CD1c-positive myeloid dendritic cell (primary cell): Measurements from ENCODE around the gene FOXR1.
"Not testable (repeated sequence)": the region's sequence is repeated elsewhere in the genome, so short reads cannot be mapped to it uniquely, and the experiment has no call there.

Experiments used
- DNase-seq: peaks from one replicate; pipeline ENCODE4 v3.0.0-alpha.2; 2016; ENCODE audit errors: extremely low spot score

FOXR1 gene

DNA sequence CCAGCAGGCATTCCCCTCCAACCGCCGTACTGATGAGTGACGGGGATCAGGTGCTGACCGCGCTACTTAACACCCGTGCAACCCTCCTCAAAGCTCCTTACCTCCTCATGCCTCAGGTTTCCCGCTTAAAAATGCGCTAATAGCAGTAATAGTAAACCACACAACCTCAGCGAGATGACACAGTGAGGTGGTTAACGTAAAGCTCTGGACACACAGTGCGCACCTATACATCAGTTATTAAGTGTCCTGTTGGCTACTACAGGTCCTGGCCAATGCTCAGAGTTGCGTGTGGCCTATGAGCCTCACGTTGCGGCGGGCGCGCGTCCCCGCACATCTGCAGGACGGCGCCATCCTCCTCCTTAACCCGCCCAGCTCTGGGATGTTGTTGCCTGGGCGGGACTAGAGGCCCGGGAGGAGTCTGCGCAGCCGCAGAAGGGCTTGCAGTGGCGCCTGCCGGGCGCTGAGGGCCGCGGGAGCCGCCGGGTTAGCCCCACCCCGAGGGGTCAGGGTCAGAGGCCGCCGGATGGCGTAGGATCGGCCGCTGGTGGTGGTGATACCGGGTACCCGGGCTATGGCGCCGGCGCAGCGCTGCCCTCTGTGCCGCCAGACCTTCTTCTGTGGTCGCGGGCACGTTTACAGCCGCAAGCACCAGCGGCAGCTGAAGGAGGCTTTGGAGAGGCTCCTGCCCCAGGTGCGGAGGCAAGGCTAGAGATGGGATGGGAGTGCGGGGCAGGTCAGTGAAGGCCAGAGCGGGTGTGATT, 26.2 kb downstream of the FOXR1 start, which contains the start of gene CENATAC:
TSS of gene CENATAC (plus strand) at position 512 of the 761 bp plus-strand sequence. CDS start at position 572, 60 bp downstream.
- DNase-seq, result peak; percentile 98

DNA sequence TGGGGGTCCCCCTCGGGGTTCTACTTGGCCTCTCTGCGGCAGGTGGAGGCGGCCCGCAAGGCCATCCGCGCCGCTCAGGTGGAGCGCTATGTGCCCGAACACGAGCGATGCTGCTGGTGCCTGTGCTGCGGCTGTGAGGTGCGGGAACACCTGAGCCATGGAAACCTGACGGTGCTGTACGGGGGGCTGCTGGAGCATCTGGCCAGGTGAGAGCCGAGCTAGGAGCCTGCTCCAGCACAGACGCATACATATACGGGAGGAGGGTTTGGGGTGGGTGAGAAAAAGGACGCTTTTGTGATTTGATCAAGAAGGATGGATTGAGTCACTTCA, 26.8 kb downstream of the FOXR1 start:
- DNase-seq, result no peak

DNA sequence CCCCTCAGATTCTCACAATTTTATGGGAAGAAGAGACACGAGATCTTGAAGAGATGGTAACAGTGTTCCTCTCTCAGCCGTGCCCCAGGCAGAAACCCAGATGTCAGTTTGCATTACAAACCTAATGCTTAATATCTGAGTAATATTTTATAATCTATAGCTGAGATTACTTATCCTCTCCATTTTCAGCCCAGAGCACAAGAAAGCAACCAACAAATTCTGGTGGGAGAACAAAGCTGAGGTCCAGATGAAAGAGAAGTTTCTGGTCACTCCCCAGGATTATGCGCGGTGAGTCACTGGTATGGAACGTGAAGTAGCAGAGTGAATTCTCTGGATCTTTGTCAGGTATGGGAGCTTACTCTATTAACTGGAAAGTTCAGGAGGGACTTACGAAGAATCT, 27.3 kb downstream of the FOXR1 start:
- no peak for DNase-seq

DNA sequence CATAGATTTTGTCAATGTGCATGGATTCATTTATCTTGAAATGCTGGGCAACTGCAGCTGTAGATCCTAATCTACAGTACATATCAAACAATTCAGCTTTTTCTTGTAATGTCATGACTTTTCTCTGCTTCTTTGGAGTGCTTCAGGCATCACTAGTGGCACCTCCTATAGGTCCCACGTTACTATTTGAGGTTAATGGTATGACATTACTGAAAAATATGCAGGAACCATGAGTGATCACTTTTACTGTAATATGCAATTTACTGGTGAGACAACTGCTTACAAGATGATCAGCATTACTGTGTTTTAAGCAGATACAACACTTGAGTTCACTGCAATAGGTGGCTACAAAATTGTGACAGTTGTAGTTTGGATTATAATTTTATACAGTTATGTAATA, 29.3 kb downstream of the FOXR1 start:
- no peak for DNase-seq

DNA sequence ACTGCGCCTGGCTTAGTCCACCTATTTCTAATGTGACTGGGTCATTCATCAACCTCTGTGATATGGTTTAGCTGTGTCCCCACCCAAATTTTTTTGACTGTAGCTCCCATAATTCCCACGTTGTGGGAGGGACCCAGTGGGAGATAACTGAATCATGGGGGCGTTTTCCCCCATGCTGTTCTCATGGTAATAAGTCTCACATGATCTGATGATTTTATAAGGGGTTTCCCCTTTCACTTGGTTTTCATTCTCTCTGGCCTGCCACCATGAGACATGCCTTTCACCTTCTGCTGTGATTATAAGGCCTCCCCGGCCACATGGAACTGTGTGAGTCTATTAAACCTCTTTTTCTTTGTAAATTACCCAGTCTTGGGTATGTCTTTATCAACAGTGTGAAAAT, 35.1 kb downstream of the FOXR1 start:
- no peak for DNase-seq

DNA sequence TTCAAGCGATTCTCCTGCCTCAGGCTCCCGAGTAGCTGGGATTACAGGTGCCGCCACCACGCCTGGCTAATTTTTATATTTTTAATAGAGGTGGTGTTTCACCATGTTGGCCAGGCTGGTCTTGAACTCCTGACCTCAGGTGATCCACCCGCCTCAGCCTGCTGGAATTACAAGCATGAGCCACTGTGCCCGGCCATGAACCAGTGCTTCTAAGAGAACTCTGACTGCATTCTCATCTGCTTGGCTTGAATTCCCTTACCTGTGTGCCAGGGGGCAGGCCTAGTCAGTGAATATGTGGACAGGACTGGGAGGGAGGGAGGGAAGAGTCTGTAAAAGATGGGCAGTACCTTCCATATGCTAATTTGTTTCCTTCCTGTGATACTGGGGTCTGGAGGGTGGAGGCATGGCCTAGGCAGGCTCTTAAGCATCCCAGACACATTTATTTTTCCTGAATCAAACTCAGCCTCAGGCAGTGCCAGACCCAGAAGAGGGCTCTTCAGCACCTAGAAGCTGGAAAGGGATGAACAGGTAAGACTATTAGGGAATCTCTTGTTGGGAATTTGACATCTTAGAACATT, 40.0 kb downstream of the FOXR1 start:
- DNase-seq, result no peak

DNA sequence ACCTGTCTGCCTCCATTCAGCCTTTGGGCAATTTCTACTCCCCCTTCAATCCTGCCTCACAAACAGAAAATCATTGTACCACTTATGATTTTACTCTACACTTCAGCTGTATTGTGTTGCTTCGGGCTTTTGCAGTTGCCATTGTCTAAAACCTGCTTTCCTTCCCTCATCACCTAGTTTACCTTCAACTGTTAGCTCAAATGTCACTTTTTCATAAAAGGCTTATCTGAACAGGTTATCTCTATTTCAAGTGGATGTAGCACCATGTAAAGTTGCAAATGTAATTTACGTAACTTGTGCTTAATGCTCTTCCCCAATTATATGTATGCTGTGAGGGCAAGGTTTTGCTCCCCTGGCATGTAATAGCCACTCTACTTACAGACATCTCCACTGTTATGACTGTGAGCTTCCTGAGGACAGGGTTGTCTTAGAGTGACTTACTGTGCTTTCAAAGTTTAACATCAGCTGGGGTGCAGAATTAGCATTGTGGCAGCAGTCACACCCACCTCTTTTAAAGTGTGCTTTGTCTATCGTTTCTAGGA, 41.1 kb downstream of the FOXR1 start:
- no peak for DNase-seq

DNA sequence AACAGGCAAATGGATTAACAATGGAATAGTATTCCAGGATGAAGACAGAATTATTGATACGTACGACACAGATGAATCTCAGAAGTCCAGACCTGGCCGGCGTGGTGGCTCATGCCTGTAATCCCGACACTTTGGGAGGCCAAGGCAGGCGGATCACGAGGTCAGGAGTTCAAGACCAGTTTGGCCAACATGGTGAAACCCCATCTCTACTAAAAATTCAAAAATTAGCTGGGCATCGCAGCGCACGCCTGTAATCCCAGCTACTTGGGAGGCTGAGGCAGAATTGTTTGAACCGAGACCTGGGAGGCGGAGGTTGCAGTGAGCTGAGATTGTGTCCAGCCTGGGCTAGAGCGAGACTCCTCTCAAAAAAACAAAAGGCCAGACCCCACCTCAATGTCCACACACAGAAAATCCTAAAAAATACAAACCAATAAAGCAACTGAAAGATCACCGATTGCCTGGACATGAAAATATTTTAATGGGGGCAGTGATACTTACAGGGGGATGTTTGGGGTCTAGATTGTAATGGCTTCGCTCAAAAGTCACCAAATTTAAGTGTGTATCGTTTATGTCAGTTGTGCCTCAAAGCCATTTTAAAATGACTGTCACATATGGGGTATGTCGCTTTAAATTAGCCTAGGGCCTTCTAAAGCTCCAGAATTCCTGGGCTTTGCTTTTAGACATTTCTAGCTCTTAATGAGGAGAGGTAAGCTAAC, 42.8 kb downstream of the FOXR1 start:
- no peak for DNase-seq

DNA sequence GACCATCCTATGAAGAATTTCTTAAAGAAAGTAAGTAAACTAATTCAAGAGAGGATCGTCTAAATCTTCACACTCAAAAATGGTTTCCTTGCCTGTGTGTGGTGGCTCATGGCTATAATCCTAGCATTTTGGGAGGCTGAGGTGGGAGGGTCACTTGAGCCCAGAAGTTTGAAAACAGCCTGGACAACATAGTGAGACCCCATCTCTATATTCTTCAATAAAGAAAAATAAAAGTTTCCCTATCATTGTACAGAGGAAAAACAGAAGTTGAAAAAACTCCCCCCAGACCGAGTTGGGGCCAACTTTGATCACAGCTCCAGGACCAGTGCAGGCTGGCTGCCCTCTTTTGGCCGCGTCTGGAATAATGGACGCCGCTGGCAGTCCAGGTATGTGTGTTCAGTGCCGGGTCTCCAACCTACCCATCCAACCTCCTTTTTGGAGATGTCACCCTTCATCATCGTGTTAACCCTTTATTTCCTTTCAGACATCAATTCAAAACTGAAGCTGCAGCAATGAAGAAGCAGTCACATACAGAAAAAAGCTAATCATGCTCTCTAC, 43.6 kb downstream of the FOXR1 start:
- DNase-seq, result no peak

DNA sequence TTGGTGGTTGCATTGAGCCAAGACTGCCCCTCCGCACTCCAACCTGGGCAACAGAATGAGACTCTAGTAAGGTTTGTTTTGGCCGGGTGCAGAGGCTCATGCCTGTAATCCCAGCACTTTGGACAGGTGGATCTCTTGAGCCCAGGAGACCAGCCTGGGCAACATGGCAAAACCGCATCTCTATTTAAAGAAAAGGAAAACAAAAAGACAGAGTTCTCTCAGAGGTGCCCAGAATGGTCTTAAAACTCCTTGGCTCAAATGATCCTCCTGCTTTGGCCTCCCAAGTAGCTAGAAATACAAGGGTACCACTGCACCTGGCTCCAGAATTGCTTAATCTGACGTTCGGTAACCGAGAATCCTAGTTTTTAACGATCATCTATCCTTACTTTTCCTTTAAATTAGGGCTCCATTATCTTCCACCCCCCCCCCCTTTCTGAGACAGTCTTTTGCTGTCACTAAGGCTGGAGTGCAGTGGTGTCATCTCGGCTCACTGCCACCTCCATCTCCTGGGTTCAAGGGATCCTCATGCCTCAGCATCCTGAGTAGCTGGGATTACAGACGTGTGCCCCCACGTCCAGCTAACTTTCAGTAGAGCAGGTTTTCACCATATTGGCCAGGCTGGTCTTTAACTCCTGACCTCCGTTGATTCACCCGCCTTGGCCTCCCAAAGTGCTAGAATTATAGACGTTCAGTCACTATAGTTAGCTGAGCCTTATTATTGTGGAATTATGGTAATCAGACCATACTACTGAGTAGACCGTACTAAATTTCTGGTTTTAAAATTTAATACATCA, 44.9 kb downstream of the FOXR1 start:
- DNase-seq, result no peak

DNA sequence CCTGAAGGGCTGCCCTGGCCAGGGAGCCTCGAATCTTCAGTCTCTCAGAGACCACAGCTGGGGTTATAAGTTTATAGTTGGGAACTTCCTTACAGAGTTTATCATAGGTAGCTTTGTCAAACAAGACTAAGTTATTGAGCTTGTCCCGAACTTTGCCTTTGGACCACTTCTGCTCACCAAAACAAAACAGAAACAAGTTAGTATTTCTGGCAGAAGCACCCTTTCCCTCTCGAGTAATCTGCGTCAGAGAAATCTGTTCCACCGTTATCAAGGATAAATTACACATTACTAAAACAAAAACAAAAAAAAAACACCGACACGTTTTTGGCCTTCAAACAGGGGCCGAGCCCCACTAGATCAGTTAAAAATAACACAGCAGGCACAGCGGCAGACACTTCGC, 45.8 kb downstream of the FOXR1 start:
- not testable (repeated sequence) for DNase-seq

DNA sequence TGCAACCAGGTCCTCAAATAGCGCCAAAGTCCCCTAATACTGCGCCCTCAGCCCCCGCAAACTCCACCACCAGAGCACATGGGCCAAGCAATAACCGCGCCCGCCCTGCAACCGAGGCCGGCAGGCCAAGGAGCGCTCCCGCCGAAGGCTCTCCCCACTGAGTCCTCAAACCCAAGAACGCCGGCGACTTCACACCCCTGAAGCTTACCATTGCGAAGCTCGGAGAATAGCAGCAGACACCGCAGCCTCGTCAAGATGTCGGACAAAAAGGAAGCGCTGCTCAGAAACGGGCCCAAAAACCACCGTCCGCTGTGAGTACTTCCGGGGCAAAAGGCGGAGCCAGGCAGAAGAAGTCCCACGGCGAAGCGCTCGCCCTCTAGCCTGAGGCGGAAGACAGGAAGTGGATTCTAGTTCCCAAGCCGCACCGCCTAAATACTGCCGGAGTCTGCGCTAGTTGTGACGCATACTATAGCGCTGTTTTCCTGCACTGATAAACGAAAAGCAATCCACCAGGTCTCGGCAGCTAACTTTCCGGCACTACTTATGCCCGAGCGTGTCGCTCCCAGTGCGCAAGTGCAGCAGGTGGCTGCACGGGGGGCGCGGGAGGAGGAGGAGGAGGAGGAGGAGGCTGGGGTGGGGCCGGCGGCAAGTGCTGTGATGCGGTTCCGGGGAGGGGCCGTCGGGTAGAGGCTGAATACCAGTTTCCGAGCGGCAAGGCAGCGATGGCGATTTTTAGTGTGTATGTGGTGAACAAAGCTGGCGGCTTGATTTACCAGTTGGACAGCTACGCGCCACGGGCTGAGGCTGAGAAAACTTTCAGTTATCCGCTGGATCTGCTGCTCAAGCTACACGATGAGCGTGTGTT, 46.7 kb downstream of the FOXR1 start, which contains the start of the genes RPS25 and TRAPPC4:
TSS of gene RPS25 (minus strand) at position 270 of the 865 bp plus-strand sequence. CDS start at position 211, 59 bp downstream.
TSS of gene TRAPPC4 (plus strand) at position 693 of the 865 bp plus-strand sequence. CDS start at position 723, 30 bp downstream.
- DNase-seq, result peak; percentile 98

DNA sequence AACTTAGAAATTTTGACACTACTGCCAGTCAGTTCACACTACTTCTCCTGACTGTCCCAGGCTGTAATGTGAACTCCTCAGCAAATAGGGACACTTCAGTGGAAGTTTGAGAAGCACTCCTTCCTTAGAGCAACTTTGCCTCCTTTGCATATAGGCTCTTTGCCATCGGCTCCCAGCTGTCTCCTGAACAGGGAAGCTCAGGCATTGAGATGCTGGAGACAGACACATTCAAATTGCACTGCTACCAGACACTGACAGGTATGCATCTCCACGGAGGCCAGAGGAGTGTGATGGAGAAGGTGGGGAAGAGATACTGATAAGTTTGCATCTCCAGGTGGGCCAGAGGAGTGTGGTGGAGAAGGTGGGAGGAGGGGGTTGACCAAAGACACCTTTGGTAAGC, 48.4 kb downstream of the FOXR1 start:
- DNase-seq, result no peak

DNA sequence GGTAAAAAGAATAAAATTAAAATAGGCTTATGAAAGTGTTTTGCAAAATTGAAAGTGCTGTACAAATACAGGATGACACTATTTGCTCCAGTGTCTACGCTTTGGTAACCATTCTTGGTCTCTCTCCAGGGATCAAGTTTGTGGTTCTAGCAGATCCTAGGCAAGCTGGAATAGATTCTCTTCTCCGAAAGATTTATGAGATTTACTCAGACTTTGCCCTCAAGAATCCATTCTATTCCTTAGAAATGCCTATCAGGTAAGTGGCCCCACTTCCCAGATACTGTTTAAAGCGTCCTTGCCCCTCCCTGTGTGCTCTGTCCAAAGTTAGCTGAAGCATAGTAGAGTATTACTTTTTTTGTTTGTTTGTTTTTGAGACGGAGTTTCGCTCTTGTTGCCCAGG, 50.1 kb downstream of the FOXR1 start:
- no peak for DNase-seq

DNA sequence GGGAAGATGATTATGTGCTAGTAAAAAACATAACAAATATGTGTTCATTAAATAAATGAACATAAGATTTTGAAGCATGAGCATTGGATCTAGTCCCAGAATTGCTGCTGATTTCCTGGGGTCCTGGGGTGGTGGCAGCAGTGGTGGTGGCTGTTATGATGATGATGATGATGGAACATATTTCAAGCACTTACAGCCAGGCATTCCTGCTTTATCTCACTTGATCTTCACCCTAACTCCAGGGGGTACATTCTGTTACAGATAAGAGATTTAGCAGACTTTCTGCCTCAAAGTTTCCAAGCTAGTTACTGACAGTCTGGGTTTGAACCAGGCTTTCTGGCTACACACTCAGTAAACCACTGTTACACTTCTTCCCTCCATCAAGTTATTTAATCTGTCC, 52.2 kb downstream of the FOXR1 start:
- DNase-seq, result no peak

DNA sequence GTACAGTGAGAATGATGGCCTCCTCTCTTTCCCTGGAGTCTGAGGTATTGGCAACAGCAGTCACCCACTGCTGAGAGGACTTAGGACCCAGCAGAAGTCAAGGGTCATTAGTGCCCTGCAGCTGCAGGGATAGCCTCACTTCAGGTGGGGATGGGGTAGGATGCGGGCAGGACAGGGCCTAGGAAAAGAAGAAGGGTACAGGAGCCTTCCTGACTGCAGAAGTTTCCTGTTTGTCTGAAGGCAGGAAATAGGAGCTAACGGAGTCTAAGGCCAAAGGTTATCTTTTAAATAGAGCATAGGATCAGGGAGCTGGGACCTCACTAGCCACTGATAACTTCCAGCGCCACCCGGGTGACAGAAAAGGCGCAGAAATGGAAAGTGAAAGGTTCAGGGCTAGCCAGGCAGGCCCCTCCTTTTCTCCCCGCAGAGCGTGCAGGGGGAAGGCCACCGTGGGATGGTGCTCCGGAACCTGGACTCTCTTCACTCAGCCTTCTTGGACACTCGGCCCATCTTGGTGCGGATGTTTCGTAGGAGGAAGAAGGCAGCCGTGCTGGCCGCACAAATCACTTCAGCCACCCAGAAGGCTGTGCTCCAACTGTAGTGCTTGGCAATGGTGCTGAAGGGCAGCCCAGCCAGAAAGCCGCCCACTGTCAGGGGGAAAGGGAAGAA, 53.0 kb downstream of the FOXR1 start:
- no peak for DNase-seq

DNA sequence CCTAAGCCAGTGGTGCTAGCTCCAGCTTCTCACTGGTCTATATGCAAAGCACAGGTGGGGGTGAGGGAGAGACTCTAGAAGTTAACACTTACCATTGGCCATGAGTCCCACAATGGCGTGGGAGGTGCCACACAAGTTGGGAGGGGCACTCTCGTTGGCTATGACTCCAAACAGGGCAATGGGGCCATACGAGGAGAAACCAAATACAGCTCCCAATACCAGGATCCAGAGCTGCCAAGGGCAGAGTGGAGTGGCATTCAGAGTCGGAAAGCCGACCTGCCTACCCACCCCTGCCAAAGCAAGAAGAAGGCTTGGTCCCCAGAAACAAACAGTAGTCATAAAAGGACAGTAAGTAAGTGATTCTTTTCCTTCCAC, 53.5 kb downstream of the FOXR1 start:
- DNase-seq, result no peak

DNA sequence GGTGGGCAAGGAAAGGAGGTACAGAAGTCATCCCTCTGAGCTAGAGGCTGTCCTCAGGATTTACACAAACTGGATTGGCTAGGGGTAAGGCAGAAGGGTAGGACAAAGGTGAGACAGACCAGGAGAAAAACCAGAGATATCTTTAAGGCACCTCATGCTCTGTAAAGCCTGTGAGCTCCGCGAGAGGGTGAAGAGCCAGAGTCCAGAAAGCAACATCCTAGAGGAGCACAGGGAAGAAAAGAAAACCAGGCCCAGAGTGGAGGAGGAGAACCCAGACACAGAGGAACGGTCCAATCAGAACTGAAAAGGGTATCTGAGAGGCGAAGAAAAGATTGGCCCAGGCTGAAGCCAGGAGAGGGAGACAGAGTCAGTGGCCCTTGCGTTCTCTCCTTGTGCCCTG, 54.0 kb downstream of the FOXR1 start:
- no peak for DNase-seq

DNA sequence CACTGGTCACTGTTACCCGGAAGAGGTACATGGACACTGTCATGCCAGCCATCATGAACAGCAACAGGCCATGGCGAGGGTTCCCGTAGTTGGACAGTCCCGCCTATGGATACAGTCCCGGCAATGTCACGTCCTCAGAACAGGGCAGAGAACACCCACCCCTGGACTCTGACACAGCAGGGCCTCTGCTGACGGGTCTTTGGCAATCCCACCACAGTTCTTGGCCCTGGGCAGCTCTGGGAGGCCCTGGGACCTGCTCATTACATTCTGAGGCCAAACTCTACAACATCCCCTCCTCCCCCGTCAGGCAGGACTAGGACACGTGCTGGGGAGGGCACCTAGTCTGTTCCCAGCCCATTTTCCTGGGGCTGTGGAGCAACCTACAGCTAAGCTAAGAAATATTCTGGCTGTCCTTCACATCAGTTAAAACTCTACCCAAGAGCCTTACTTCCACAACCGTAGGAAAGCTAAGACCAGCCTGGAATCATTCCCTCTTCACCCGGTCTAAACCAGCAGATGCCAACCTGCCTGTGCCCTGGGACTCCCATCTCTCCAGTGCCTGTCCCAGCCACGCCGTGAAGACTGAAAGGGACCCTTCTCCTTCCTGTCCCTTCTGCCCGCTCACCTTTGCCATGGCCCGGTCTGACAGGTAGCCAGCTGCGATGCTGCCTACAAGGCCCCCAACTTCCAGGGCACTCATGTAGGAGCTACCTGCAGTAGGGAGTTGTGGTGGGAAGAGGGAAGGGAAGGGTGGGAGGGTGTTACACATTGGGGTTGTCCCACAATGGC, 54.6 kb downstream of the FOXR1 start:
- DNase-seq, result no peak
